Glutamatergic neuron (in vitro differentiated cells): Measurements from ENCODE around the gene SEMA6A. TPM values are rescaled to one million over a fixed set of nuclear protein-coding genes. Genes with fewer than 3 reads are reported as not detected.

Source experiments
- DNase-seq: peaks from one replicate; pipeline ENCODE4 v3.0.0; 2022
- H3K27ac Mint-ChIP-seq: one replicate; pipeline ENCODE4 v1.8.0; 2020; ENCODE audit warnings: mild to moderate bottlenecking, mixed read lengths, inconsistent platforms; ENCODE audit not compliant: unreplicated experiment
- H3K27me3 Mint-ChIP-seq: one replicate; pipeline ENCODE4 v1.8.0; 2020; ENCODE audit warnings: mild to moderate bottlenecking, moderate library complexity, mixed read lengths, inconsistent platforms; ENCODE audit not compliant: unreplicated experiment
- H3K36me3 Mint-ChIP-seq: one replicate; pipeline ENCODE4 v1.8.0; 2020; ENCODE audit warnings: mild to moderate bottlenecking, mixed read lengths, inconsistent platforms; ENCODE audit not compliant: unreplicated experiment
- H3K4me1 Mint-ChIP-seq: one replicate; pipeline ENCODE4 v1.8.0; 2020; ENCODE audit warnings: mild to moderate bottlenecking, low read depth, mixed read lengths, inconsistent platforms; ENCODE audit not compliant: unreplicated experiment
- H3K4me3 Mint-ChIP-seq: one replicate; pipeline ENCODE4 v1.8.0; 2020; ENCODE audit warnings: mild to moderate bottlenecking, mixed read lengths, inconsistent platforms; ENCODE audit not compliant: unreplicated experiment
- H3K9me3 Mint-ChIP-seq: one replicate; pipeline ENCODE4 v1.8.0; 2020; ENCODE audit warnings: mild to moderate bottlenecking, moderate library complexity, mixed read lengths, inconsistent platforms; ENCODE audit not compliant: unreplicated experiment
- CTCF ChIP-seq: fragments of 200-600 bp; sonication (generic); IDR thresholded peaks from one replicate; pipeline ENCODE4 v1.5.0; 2021; ENCODE audit not compliant: partially characterized antibody, unreplicated experiment
- total RNA-seq: library from RNA; stranded (reverse); fragmentation: NEBNext Ultra II Directional; extraction: Animal tissue kit (Norgen Biotek cat#: 25700); gene quantifications from one replicate; pipeline ENCODE4 v1.2.1, GENCODE V29; 2021; ENCODE audit not compliant: unreplicated experiment

The SEMA6A gene
- total RNA-seq, 1 donor from 2014 or later, result 424 TPM

- Mint-ChIP-seq H3K4me3 (no peak overlapping the region), H3K36me3 (peaks cover 15% of the 10 kb centered on the region), H3K27ac (no peak overlapping the region), H3K9me3 (peaks cover 2% of the 10 kb centered on the region), H3K27me3 (peaks cover 1% of the 10 kb centered on the region), H3K4me1 (peaks cover 9% of the 10 kb centered on the region)
- no peak for DNase-seq
- no peak for TF ChIP-seq CTCF
These were observed 150.9 kb downstream of the SEMA6A start for GRCh38 chr5:116423587-116424257.

DNA sequence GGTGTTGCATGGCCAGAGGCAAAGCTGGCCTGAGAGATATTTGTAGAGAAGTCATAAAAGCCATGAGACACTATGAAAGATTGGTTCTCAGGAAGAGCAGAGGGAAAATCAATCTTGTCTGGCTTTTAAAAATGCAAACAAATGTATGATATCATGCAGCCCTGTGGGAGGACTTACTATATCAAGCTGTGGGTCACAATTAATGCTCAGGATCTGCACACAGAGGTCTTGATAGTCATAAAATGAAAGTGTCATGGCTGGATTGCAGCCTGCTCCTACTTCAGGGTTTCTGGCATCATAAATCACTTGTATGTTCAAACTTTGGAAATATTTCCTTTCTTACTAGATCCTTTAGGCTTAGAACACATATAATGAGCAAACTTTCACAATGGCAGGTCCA lies 151.5 kb downstream of the SEMA6A start:
- peaks cover 1% of the 10 kb centered on the region for H3K27me3 Mint-ChIP-seq
- peaks cover 15% of the 10 kb centered on the region for H3K36me3 Mint-ChIP-seq
- no peak overlapping the region for H3K4me3 Mint-ChIP-seq
- peaks cover 7% of the 10 kb centered on the region for H3K4me1 Mint-ChIP-seq
- no peak overlapping the region for H3K27ac Mint-ChIP-seq
- peaks cover 2% of the 10 kb centered on the region for H3K9me3 Mint-ChIP-seq
- TF ChIP-seq CTCF, result no peak
- DNase-seq, result no peak

- no peak for DNase-seq
- no peak for TF ChIP-seq CTCF
- Mint-ChIP-seq H3K9me3 (peaks cover 2% of the 10 kb centered on the region), H3K27me3 (peaks cover 1% of the 10 kb centered on the region), H3K4me1 (peaks cover 3% of the 10 kb centered on the region), H3K4me3 (no peak overlapping the region), H3K36me3 (peaks cover 15% of the 10 kb centered on the region), H3K27ac (no peak overlapping the region)
These were observed 153.5 kb downstream of the SEMA6A start for GRCh38 chr5:116421080-116421629.

DNA sequence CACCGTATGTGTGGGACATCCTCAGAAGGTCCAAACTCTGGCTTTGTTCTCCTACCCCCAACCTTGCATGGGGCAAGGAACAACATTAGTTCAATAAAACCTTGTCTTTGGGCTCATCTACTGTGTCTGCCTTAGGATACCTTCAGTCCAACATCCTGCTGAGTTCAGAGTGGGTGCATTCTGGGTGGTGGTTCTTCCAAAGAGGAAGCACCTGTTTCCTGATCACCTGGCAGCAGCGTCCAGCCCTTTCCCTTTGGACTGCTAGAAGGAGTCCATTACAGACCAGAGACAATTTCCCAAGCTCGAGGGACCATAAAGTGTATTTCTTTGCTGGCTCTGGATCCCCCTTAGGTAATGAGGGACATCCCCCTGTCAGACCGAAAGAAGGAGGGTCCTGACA lies 154.1 kb downstream of the SEMA6A start:
- DNase-seq, result no peak
- no peak overlapping the region for H3K27ac Mint-ChIP-seq
- H3K36me3 Mint-ChIP-seq, result peaks cover 15% of the 10 kb centered on the region
- no peak overlapping the region for H3K4me3 Mint-ChIP-seq
- peaks cover 1% of the 10 kb centered on the region for H3K27me3 Mint-ChIP-seq
- no peak for TF ChIP-seq CTCF
- peaks cover 3% of the 10 kb centered on the region for H3K4me1 Mint-ChIP-seq
- H3K9me3 Mint-ChIP-seq, result peaks cover 2% of the 10 kb centered on the region

GRCh38 chr5:116419258-116419657 lies 155.4 kb downstream of the SEMA6A start:
- H3K27me3 Mint-ChIP-seq, result peaks cover 1% of the 10 kb centered on the region
- no peaks in the 10 kb centered on the region for H3K4me1 Mint-ChIP-seq
- H3K9me3 Mint-ChIP-seq, result peaks cover 2% of the 10 kb centered on the region
- H3K27ac Mint-ChIP-seq, result no peak overlapping the region
- peaks cover 9% of the 10 kb centered on the region for H3K36me3 Mint-ChIP-seq
- H3K4me3 Mint-ChIP-seq, result no peak overlapping the region
- no peak for DNase-seq
- TF ChIP-seq CTCF, result no peak
